Mesenchymal stem cell (in vitro differentiated cells and primary cell): ENCODE measurements around the gene DIP2C.
A peak's percentile ranks its signal among the peaks of the same experiment; 100 is the strongest.
"Not testable (repeated sequence)": the region's sequence is repeated elsewhere in the genome, so short reads cannot be mapped to it uniquely, and the experiment has no call there.

ENCODE experiments used
- DNase-seq: peaks from one replicate; pipeline ENCODE4 v3.0.0-alpha.2; 2013
- H2AFZ ChIP-seq: one replicate; pipeline ENCODE4 v1.6.1; 2013; ENCODE audit warnings: low read depth, mild to moderate bottlenecking, control low read depth, inconsistent platforms, low read length, moderate library complexity
- H2AK5ac ChIP-seq: 2 replicates; pipeline ENCODE4 v1.6.1; 2013; ENCODE audit warnings: low read length, moderate library complexity, mild to moderate bottlenecking, inconsistent platforms; ENCODE audit not compliant: severe bottlenecking
- H2BK120ac ChIP-seq: one replicate; pipeline ENCODE4 v1.6.1; 2013; ENCODE audit warnings: low read depth, mild to moderate bottlenecking, inconsistent platforms, low read length, moderate library complexity
- H2BK12ac ChIP-seq, 2 experiments: one replicate each; pipeline ENCODE4 v1.6.1; 2013; ENCODE audit warnings: inconsistent platforms in 2 of 2, low read length in 2 of 2, mild to moderate bottlenecking in 2 of 2, moderate library complexity in 2 of 2, control low read depth in 1 of 2
- H2BK15ac ChIP-seq: one replicate; pipeline ENCODE4 v1.6.1; 2013; ENCODE audit warnings: mild to moderate bottlenecking, low read depth, inconsistent platforms; ENCODE audit not compliant: poor library complexity, severe bottlenecking
- H2BK5ac ChIP-seq: 2 replicates; pipeline ENCODE4 v1.6.1; 2013; ENCODE audit warnings: low read depth, mild to moderate bottlenecking, low read length, control low read depth, inconsistent platforms; ENCODE audit not compliant: poor library complexity, severe bottlenecking
- H3K14ac ChIP-seq, 2 experiments: one replicate each; pipeline ENCODE4 v1.6.1; 2013; ENCODE audit warnings: inconsistent platforms in 2 of 2, low read length in 2 of 2, control low read depth in 1 of 2, mild to moderate bottlenecking in 1 of 2, moderate library complexity in 1 of 2
- H3K18ac ChIP-seq, 2 experiments: one replicate each; pipeline ENCODE4 v1.6.1; 2013; ENCODE audit warnings: inconsistent platforms in 2 of 2, low read length in 2 of 2, control low read depth in 1 of 2, low read depth in 1 of 2, mild to moderate bottlenecking in 1 of 2
- H3K23ac ChIP-seq, 2 experiments: one replicate each; pipeline ENCODE4 v1.6.1; 2013; ENCODE audit warnings: inconsistent platforms in 2 of 2, low read length in 2 of 2, mild to moderate bottlenecking in 2 of 2, moderate library complexity in 2 of 2, control low read depth in 1 of 2
- H3K27ac ChIP-seq: 2 replicates; pipeline ENCODE4 v1.5.1; 2013; ENCODE audit warnings: mild to moderate bottlenecking, moderate library complexity, low read length, control low read depth, inconsistent platforms; ENCODE audit not compliant: poor library complexity, severe bottlenecking
- H3K27me3 ChIP-seq, 2 experiments: 2 replicates each; pipeline versions ENCODE4 v1.6.1 to v1.7.0; 2013; ENCODE audit warnings: low read length in 2 of 2, mild to moderate bottlenecking in 2 of 2, moderate library complexity in 2 of 2, control low read depth in 1 of 2, inconsistent platforms in 1 of 2; ENCODE audit not compliant: control insufficient read depth in 1 of 2, insufficient read depth in 1 of 2
- H3K36me3 ChIP-seq, 2 experiments: 2 replicates each; pipeline versions ENCODE4 v1.6.1 to v1.7.0; 2013; ENCODE audit warnings: low read length in 2 of 2, control low read depth in 1 of 2, inconsistent platforms in 1 of 2, low read depth in 1 of 2, mild to moderate bottlenecking in 1 of 2; ENCODE audit not compliant: insufficient read depth in 2 of 2, control insufficient read depth in 1 of 2
- H3K4ac ChIP-seq, 2 experiments: one replicate each; pipeline ENCODE4 v1.6.1; 2013; ENCODE audit warnings: inconsistent platforms in 2 of 2, low read length in 2 of 2, mild to moderate bottlenecking in 2 of 2, moderate library complexity in 2 of 2, control low read depth in 1 of 2, low read depth in 1 of 2
- H3K4me1 ChIP-seq: 2 replicates; pipeline ENCODE4 v1.6.1; 2013; ENCODE audit warnings: low read depth, low read length, control low read depth; ENCODE audit not compliant: control insufficient read depth, insufficient read depth
- H3K4me2 ChIP-seq: 2 replicates; pipeline ENCODE4 v1.6.1; 2013; ENCODE audit warnings: low read length, mild to moderate bottlenecking, inconsistent platforms; ENCODE audit not compliant: poor library complexity, severe bottlenecking
- H3K4me3 ChIP-seq, 2 experiments: 2 replicates each; pipeline versions ENCODE4 v1.5.1 to v1.7.0; 2013; ENCODE audit warnings: low read length in 2 of 2, mild to moderate bottlenecking in 2 of 2, control low read depth in 1 of 2, low read depth in 1 of 2; ENCODE audit not compliant: insufficient read depth in 1 of 2
- H3K79me1 ChIP-seq: replicated peaks from 2 replicates; pipeline ENCODE4 v1.6.1; 2013; ENCODE audit warnings: mild to moderate bottlenecking, control low read depth, low read length, inconsistent platforms; ENCODE audit not compliant: poor library complexity, severe bottlenecking
- H3K9ac ChIP-seq: 2 replicates; pipeline ENCODE4 v1.7.0; 2013; ENCODE audit warnings: mild to moderate bottlenecking, low read length, moderate library complexity
- H3K9me3 ChIP-seq: 2 replicates; pipeline ENCODE4 v1.7.0; 2013; ENCODE audit warnings: mild to moderate bottlenecking, low read length; ENCODE audit not compliant: control insufficient read depth
- H4K8ac ChIP-seq: one replicate; pipeline ENCODE4 v1.6.1; 2013; ENCODE audit warnings: inconsistent platforms, mild to moderate bottlenecking, low read length, moderate library complexity
- H4K91ac ChIP-seq: one replicate; pipeline ENCODE4 v1.6.1; 2013; ENCODE audit warnings: mild to moderate bottlenecking, low read length, inconsistent platforms
- WGBS: methylation state at CpG from one replicate; pipeline ENCODE4 v1.1.7; 2013; ENCODE audit warnings: mixed read lengths; 5-methylcytosine and 5-hydroxymethylcytosine counted together

DIP2C gene

GRCh38 chr10:264160-265073, 425.1 kb downstream of the DIP2C start:
- not testable (repeated sequence) for H4K8ac ChIP-seq
- WGBS, result 60% methylated on average over 10 of the region's 11 CpGs

GRCh38 chr10:260819-261429, 428.5 kb downstream of the DIP2C start:
- Histone ChIP-seq H3K14ac (no peak overlapping the region), H3K4me2 (no peak overlapping the region), H4K91ac (no peak overlapping the region), H2BK12ac (no peak overlapping the region), H3K4me3 (no peak overlapping the region), H3K27ac (no peak overlapping the region), H2BK15ac (no peak overlapping the region), H2AK5ac (no peak overlapping the region), H3K9me3 (no peaks in the 10 kb centered on the region), H2AFZ (no peak overlapping the region), H3K36me3 (peaks cover 7 to 12% of the 10 kb centered on the region in 2 experiments), H2BK5ac (no peak overlapping the region), H3K9ac (no peak overlapping the region), H3K79me1 (peaks cover 1% of the 10 kb centered on the region), H4K8ac (no peak overlapping the region), H3K23ac (no peak overlapping the region), H3K27me3 (no peaks in the 10 kb centered on the region), H3K18ac (no peak overlapping the region), H2BK120ac (no peak overlapping the region), H3K4ac (no peak overlapping the region), H3K4me1 (peaks cover 2% of the 10 kb centered on the region)
- DNase-seq, result no peak
- 96% methylated on average over 15 of the region's 15 CpGs for WGBS

More at GRCh38 chr10:264160-265073, 425.1 kb downstream of the DIP2C start:
- H2BK15ac ChIP-seq, H2BK5ac ChIP-seq, H2AK5ac ChIP-seq, H2BK12ac ChIP-seq, H2BK120ac ChIP-seq, H4K91ac ChIP-seq, H3K4ac ChIP-seq, H3K9ac ChIP-seq, H3K23ac ChIP-seq, H3K27me3 ChIP-seq, H2AFZ ChIP-seq, H3K4me3 ChIP-seq, H3K27ac ChIP-seq, H3K36me3 ChIP-seq, H3K4me1 ChIP-seq, H3K79me1 ChIP-seq, H3K4me2 ChIP-seq, H3K18ac ChIP-seq, H3K9me3 ChIP-seq: not testable (repeated sequence)
- H3K14ac ChIP-seq, result peak overlapping the region in 1 of 2 experiments; percentile 48
- DNase-seq, result peak; percentile 23

DNA sequence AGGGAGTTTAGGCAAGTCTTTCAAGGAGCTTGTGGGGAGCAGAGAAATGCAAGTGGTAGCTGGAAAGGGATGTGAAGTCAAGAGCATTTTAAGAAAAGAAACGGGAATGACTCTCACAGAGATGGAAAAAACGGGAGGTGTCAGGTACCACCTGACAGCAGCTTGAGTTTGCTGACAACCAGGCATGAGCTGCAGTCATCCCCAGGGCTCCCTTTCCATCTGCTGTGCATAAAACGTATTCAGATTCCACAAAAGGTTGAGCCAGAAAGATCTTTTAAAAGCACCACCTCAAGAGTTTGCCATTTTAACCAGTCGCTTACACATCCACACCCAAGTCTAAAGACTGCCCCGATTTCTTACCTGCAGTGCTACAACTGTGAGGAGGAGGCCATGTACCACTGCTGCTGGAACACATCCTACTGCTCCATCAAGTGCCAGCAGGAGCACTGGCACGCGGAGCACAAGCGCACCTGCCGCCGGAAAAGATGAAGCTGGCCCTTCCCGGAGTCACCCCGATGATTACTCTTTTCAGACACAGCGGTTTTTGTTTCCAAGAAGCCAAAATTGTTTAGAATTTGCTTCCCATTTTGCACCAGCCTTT, 437.4 kb downstream of the DIP2C start:
- no peaks in the 10 kb centered on the region for H3K4me1 ChIP-seq
- no peaks in the 10 kb centered on the region for H3K9me3 ChIP-seq
- no peak overlapping the region for H2AFZ ChIP-seq
- H2BK12ac ChIP-seq, result no peak overlapping the region
- peaks cover 14% of the 10 kb centered on the region for H3K79me1 ChIP-seq
- no peak overlapping the region for H3K23ac ChIP-seq
- H3K4me3 ChIP-seq, result no peak overlapping the region
- H4K8ac ChIP-seq, result no peak overlapping the region
- H3K27me3 ChIP-seq, result no peaks in the 10 kb centered on the region
- no peak overlapping the region for H3K14ac ChIP-seq
- peaks cover 36 to 97% of the 10 kb centered on the region in 2 experiments for H3K36me3 ChIP-seq
- no peak overlapping the region for H2BK15ac ChIP-seq
- no peak overlapping the region for H3K4ac ChIP-seq
- no peak overlapping the region for H3K9ac ChIP-seq
- H3K4me2 ChIP-seq, result no peak overlapping the region
- DNase-seq, result no peak
- H3K27ac ChIP-seq, result no peak overlapping the region
- no peak overlapping the region for H3K18ac ChIP-seq
- H2AK5ac ChIP-seq, result no peak overlapping the region
- no peak overlapping the region for H2BK120ac ChIP-seq
- H4K91ac ChIP-seq, result no peak overlapping the region
- over 99% methylated on average over 13 of the region's 13 CpGs for WGBS
- H2BK5ac ChIP-seq, result no peak overlapping the region

DNA sequence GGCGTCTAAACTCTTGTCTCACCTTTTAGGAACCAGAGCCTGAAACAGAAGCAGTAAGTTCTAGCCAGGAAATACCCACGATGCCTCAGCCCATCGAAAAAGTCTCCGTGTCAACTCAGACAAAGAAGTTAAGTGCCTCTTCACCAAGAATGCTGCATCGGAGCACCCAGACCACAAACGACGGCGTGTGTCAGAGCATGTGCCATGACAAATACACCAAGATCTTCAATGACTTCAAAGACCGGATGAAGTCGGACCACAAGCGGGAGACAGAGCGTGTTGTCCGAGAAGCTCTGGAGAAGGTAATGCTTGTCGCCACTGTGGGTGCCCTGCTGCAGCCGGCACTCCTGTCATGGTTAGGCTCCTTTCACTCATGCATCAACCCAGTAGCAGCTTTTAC, 441.2 kb downstream of the DIP2C start:
- Histone ChIP-seq H3K36me3 (peaks cover 34 to 96% of the 10 kb centered on the region in 2 experiments), H3K4me1 (no peaks in the 10 kb centered on the region), H2BK12ac (no peak overlapping the region), H3K27me3 (no peaks in the 10 kb centered on the region), H4K91ac (no peak overlapping the region), H2BK5ac (no peak overlapping the region), H3K4me2 (no peak overlapping the region), H3K27ac (no peak overlapping the region), H3K14ac (no peak overlapping the region), H3K9ac (no peak overlapping the region), H3K9me3 (no peaks in the 10 kb centered on the region), H2AK5ac (no peak overlapping the region), H4K8ac (no peak overlapping the region), H3K4ac (no peak overlapping the region), H3K4me3 (no peak overlapping the region), H3K18ac (no peak overlapping the region), H3K23ac (no peak overlapping the region), H2BK120ac (no peak overlapping the region), H3K79me1 (peaks cover 12% of the 10 kb centered on the region), H2AFZ (no peak overlapping the region), H2BK15ac (no peak overlapping the region)
- DNase-seq, result peak; percentile 64
- WGBS, result 87% methylated on average over 15 of the region's 15 CpGs
